Prostate gland (tissue), 2 donors: ENCODE results near the gene TFR2. TPM values are rescaled to one million over a fixed set of nuclear protein-coding genes. Genes with fewer than 3 reads are reported as not detected.

ENCODE experiments used
- DNase-seq: peaks from one replicate; pipeline ENCODE4 v3.0.0-alpha.2; 2019; ENCODE audit warnings: low spot score
- H3K27ac ChIP-seq, 2 donors: fragments of 200-600 bp; sonication (generic); 2 replicates each; pipeline ENCODE4 v1.5.1; 2017 to 2019
- H3K27me3 ChIP-seq: fragments of 200-600 bp; sonication (generic); replicated peaks from 2 replicates; pipeline ENCODE4 v1.5.1; 2019; ENCODE audit not compliant: insufficient read depth
- H3K36me3 ChIP-seq, 2 donors: fragments of 200-600 bp; sonication (generic); 1 replicate in 1 of 2; 2 replicates in 1 of 2; pipeline versions ENCODE4 v1.5.1 to v1.8.1; 2017 to 2019
- H3K4me1 ChIP-seq: fragments of 200-600 bp; sonication (generic); replicated peaks from 2 replicates; pipeline ENCODE4 v1.5.1; 2019
- H3K4me3 ChIP-seq, 2 donors: fragments of 200-600 bp; sonication (generic); 2 replicates each; pipeline ENCODE4 v1.5.1; 2017 to 2019
- H3K9me3 ChIP-seq: fragments of 200-600 bp; sonication (generic); 2 replicates; pipeline ENCODE4 v1.5.1; 2017
- POLR2A ChIP-seq: fragments of 450-650 bp; IDR thresholded peaks from one replicate; pipeline ENCODE4 v1.6.1; 2016; ENCODE audit warnings: antibody characterized with exemption, mild to moderate bottlenecking
- POLR2AphosphoS5 ChIP-seq: sonication (generic); formaldehyde crosslinking; IDR thresholded peaks from one replicate; pipeline ENCODE4 v1.6.1; 2017; ENCODE audit warnings: antibody characterized with exemption
- WGBS: methylation state at CpG from one replicate; pipeline ENCODE4 v1.1.5; 2018; 5-methylcytosine and 5-hydroxymethylcytosine counted together
- intact Hi-C: fragments of 100-400 bp; cut with DNase I; formaldehyde crosslinking; loops from one replicate; pipeline ENCODE4 v1.14.2; 2022
- total RNA-seq, 2 donors: library from RNA; depleted of rRNA; stranded (reverse); fragments of >200 nt; gene quantifications; one replicate each; pipeline ENCODE4 v1.1.0, GENCODE V29; 2016
- TF ChIP-seq, protein P1 (sequence below), 4 experiments: fragments of 200-600 bp in 2 of 4; fragments of 450-650 bp in 2 of 4; sonication (generic) in 2 of 4; IDR thresholded peaks; 1 replicate in 3 of 4; 2 replicates in 1 of 4; pipeline ENCODE4 v1.5.1; 2016 to 2019; ENCODE audit warnings: antibody characterized with exemption in 4 of 4, mild to moderate bottlenecking in 2 of 4, moderate library complexity in 2 of 4

TFR2 gene
- total RNA-seq, 2 donors from 2014 or later = 0.59 to 2.3 TPM

DNA sequence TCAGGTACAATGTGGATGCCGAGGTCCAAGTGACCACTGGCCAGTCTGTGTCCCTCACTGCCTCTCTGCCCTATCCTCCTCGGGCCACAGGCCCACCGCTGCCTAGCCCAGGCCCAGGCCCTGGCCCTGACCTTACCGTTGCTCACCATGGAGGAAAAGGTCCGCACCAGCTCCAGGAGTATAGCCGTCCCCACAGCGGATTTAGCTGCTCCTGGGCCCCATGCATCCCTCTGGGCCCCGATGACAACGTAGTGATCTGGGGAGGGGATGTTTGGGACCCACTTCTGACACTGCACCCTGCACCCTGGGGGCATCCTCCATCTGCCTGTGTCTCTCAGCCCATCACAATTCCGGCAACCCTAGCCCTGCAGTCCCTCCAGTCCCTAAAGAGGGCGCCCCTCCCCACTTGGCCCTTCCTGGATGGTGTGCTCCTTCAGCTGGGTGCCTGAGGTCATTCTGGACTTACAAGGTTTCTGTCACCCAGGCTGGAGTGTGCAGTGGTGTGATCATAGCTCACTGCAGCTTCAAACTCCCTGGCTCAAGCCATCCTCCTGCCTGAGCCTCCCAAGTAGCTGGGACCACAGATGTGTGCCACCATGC is 12.1 kb downstream of the TFR2 start:
- H3K9me3 ChIP-seq = no peaks in the 10 kb centered on the region
- TF ChIP-seq, protein P1, sequence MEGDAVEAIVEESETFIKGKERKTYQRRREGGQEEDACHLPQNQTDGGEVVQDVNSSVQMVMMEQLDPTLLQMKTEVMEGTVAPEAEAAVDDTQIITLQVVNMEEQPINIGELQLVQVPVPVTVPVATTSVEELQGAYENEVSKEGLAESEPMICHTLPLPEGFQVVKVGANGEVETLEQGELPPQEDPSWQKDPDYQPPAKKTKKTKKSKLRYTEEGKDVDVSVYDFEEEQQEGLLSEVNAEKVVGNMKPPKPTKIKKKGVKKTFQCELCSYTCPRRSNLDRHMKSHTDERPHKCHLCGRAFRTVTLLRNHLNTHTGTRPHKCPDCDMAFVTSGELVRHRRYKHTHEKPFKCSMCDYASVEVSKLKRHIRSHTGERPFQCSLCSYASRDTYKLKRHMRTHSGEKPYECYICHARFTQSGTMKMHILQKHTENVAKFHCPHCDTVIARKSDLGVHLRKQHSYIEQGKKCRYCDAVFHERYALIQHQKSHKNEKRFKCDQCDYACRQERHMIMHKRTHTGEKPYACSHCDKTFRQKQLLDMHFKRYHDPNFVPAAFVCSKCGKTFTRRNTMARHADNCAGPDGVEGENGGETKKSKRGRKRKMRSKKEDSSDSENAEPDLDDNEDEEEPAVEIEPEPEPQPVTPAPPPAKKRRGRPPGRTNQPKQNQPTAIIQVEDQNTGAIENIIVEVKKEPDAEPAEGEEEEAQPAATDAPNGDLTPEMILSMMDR (IDR thresholded peaks at IDR 0.05) = no peak
- TF ChIP-seq POLR2AphosphoS5 (no peak), POLR2A (no peak)
- no peak for DNase-seq
- no peaks in the 10 kb centered on the region for H3K27me3 ChIP-seq
- intact Hi-C loops = no loop called here
- no peaks in the 10 kb centered on the region for H3K36me3 ChIP-seq
- no peak overlapping the region for H3K27ac ChIP-seq
- peaks cover 3% of the 10 kb centered on the region for H3K4me1 ChIP-seq
- WGBS = 77% methylated on average over 11 of the region's 11 CpGs
- no peak overlapping the region for H3K4me3 ChIP-seq

DNA sequence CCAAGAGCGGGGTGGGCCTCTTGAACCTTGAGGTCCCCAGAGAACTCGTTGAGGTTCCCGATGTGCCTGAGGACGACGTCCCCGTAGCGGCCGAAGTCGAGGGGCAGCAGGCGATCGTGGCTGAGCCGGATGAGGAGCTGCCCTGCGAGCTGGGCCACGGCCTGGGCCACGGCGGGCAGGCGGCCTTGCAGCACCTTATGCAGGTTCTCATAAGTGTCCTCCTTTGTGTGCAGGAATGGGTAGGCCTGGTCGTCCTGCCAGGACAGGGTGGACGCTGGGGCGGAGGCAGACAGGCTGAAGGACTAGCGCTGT is 14.2 kb downstream of the TFR2 start:
- DNase-seq = no peak

DNA sequence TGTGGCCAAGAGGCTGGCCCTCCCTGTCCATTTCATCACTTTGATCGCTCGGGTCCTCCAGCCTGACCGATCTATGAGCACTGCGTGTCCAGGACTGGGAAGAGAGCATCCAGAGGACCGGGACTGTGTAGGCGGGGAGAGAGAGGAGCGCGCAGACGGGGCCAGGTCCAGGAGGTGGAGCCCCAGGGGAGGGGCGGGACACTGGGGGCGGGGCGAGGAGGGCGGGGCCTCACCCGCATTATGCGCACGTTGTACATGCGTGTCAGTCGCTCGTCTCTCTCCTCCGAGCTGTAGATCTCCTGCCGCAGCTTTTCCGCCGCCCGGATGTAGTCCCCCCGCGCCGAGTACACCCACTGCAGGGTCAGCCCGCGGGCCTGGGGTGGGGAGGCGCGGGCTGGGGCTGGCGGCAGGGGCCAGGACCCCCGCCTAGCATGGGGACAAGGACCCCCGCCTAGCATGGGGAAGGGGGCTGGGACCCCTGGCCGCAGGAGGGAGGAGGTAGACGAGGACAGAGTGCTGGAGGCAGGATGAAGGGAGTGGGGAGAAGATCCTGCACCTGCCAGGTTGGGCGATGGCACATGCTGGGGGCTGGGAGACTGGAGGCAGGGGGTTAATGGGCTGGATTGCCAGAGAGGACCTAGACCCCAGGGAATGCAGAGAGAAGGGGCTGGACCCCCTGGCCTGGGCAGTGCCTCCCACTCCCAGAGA is 14.7 kb downstream of the TFR2 start:
- intact Hi-C loops = no loop called here
- TF ChIP-seq POLR2AphosphoS5 (no peak), POLR2A (no peak)
- TF ChIP-seq, protein P1 (IDR thresholded peaks at IDR 0.05) = no peak
- 5% methylated on average over 23 of the region's 37 CpGs for WGBS
- DNase-seq = peak; percentile 73
- no peaks in the 10 kb centered on the region for H3K4me1 ChIP-seq
- no peaks in the 10 kb centered on the region for H3K9me3 ChIP-seq
- H3K36me3 ChIP-seq = no peaks in the 10 kb centered on the region
- peak overlapping the region in 1 of 2 donors; percentile 11 for H3K27ac ChIP-seq
- H3K4me3 ChIP-seq = peak overlapping the region; percentile 18 to 19
- H3K27me3 ChIP-seq = no peaks in the 10 kb centered on the region

More for the DNA sequence above, 14.2 kb downstream of the TFR2 start:
- 86% methylated on average over 21 of the region's 21 CpGs for WGBS
- no peak overlapping the region for H3K4me3 ChIP-seq
- H3K27me3 ChIP-seq = no peaks in the 10 kb centered on the region
- H3K9me3 ChIP-seq = no peaks in the 10 kb centered on the region
- no peaks in the 10 kb centered on the region for H3K4me1 ChIP-seq
- H3K36me3 ChIP-seq = no peaks in the 10 kb centered on the region
- TF ChIP-seq POLR2A (no peak), POLR2AphosphoS5 (no peak)
- TF ChIP-seq, protein P1 (IDR thresholded peaks at IDR 0.05) = no peak
- peak overlapping the region in 1 of 2 donors; percentile 11 for H3K27ac ChIP-seq
- intact Hi-C loops = no loop called here

DNA sequence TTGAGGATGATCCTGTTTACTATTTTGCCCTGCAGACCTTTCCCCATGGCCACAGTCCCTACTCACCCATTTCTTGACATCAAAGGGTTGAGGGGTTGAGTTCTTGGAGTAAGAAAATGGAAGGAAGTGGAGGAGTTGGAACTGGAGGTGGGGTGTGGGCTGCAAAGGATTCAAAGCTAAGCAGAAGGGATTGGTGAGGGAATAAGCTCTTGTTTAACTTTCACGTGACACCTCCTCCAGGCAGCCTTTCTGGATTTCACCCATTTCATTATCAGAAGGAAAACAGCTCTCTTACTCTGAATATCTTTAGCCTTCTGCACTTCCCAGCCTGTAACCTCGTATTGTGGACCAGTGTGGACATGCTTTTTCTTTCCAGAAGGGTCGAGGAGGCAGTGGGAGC is 15.3 kb downstream of the TFR2 start:
- Histone ChIP-seq H3K36me3 (no peaks in the 10 kb centered on the region), H3K4me1 (no peaks in the 10 kb centered on the region), H3K4me3 (peak overlapping the region; percentile 18 to 19), H3K27ac (no peak overlapping the region), H3K27me3 (no peaks in the 10 kb centered on the region), H3K9me3 (no peaks in the 10 kb centered on the region)
- TF ChIP-seq POLR2AphosphoS5 (no peak), POLR2A (no peak)
- TF ChIP-seq, protein P1 (IDR thresholded peaks at IDR 0.05) = no peak
- DNase-seq = no peak
- 11% methylated on average over 3 of the region's 3 CpGs for WGBS
- intact Hi-C loops = no loop called here
